ENCODE data around the gene FSD2.

Gene FSD2

GRCh38 chr15:82749951-82750830, 55.7 kb downstream of the FSD2 start:
- TF ChIP-seq GATA2 (IDR thresholded peaks at IDR 0.05; ENCODE audit: low read depth, low read length) (peak; percentile 63), GATA3 (IDR thresholded peaks at IDR 0.05; ENCODE audit: low read depth, low read length) (no peak)

- no peak for TF ChIP-seq GATA2 (IDR thresholded peaks at IDR 0.05; ENCODE audit: low read depth, low read length)
- no peak for TF ChIP-seq GATA3 (IDR thresholded peaks at IDR 0.05; ENCODE audit: low read depth, low read length)
These were observed 57.6 kb downstream of the FSD2 start for GRCh38 chr15:82748315-82748714.

- TF ChIP-seq GATA2 (IDR thresholded peaks at IDR 0.05; ENCODE audit: low read depth, low read length) (no peak), GATA3 (IDR thresholded peaks at IDR 0.05; ENCODE audit: low read depth, low read length) (no peak)
These were observed 62.1 kb downstream of the FSD2 start for GRCh38 chr15:82743810-82744209.

- TF ChIP-seq GATA2 (IDR thresholded peaks at IDR 0.05; ENCODE audit: low read depth, low read length) = no peak
- no peak for TF ChIP-seq GATA3 (IDR thresholded peaks at IDR 0.05; ENCODE audit: low read depth, low read length)
These were observed 63.7 kb downstream of the FSD2 start for GRCh38 chr15:82742134-82742533.

- TF ChIP-seq GATA3 (IDR thresholded peaks at IDR 0.05; ENCODE audit: low read depth, low read length) (no peak), GATA2 (IDR thresholded peaks at IDR 0.05; ENCODE audit: low read depth, low read length) (no peak)
These were observed 66.8 kb downstream of the FSD2 start for GRCh38 chr15:82739086-82739485.

- TF ChIP-seq GATA2 (IDR thresholded peaks at IDR 0.05; ENCODE audit: low read depth, low read length) (no peak), GATA3 (IDR thresholded peaks at IDR 0.05; ENCODE audit: low read depth, low read length) (no peak)
These were observed 67.9 kb downstream of the FSD2 start for GRCh38 chr15:82737975-82738374.

- no peak for TF ChIP-seq GATA2 (IDR thresholded peaks at IDR 0.05; ENCODE audit: low read depth, low read length)
- no peak for TF ChIP-seq GATA3 (IDR thresholded peaks at IDR 0.05; ENCODE audit: low read depth, low read length)
These were observed 74.3 kb downstream of the FSD2 start for GRCh38 chr15:82731527-82731926.

- TF ChIP-seq GATA2 (IDR thresholded peaks at IDR 0.05; ENCODE audit: low read depth, low read length) (no peak), GATA3 (IDR thresholded peaks at IDR 0.05; ENCODE audit: low read depth, low read length) (no peak)
These were observed 75.8 kb downstream of the FSD2 start for GRCh38 chr15:82730022-82730530.

- no peak for TF ChIP-seq GATA3 (IDR thresholded peaks at IDR 0.05; ENCODE audit: low read depth, low read length)
- TF ChIP-seq GATA2 (IDR thresholded peaks at IDR 0.05; ENCODE audit: low read depth, low read length) = no peak
These were observed 79.1 kb downstream of the FSD2 start for GRCh38 chr15:82726816-82727215.

GRCh38 chr15:82715003-82715402, 90.9 kb downstream of the FSD2 start:
- TF ChIP-seq GATA3 (IDR thresholded peaks at IDR 0.05; ENCODE audit: low read depth, low read length) = no peak
- TF ChIP-seq GATA2 (IDR thresholded peaks at IDR 0.05; ENCODE audit: low read depth, low read length) = no peak

GRCh38 chr15:82714016-82714415, 91.9 kb downstream of the FSD2 start:
- no peak for TF ChIP-seq GATA3 (IDR thresholded peaks at IDR 0.05; ENCODE audit: low read depth, low read length)
- TF ChIP-seq GATA2 (IDR thresholded peaks at IDR 0.05; ENCODE audit: low read depth, low read length) = no peak

GRCh38 chr15:82712036-82712435, 93.8 kb downstream of the FSD2 start:
- no peak for TF ChIP-seq GATA3 (IDR thresholded peaks at IDR 0.05; ENCODE audit: low read depth, low read length)
- TF ChIP-seq GATA2 (IDR thresholded peaks at IDR 0.05; ENCODE audit: low read depth, low read length) = no peak

- TF ChIP-seq GATA3 (IDR thresholded peaks at IDR 0.05; ENCODE audit: low read depth, low read length) (no peak), GATA2 (IDR thresholded peaks at IDR 0.05; ENCODE audit: low read depth, low read length) (no peak)
These were observed 94.9 kb downstream of the FSD2 start for GRCh38 chr15:82710926-82711490.

GRCh38 chr15:82710208-82710555, 95.7 kb downstream of the FSD2 start:
- TF ChIP-seq GATA2 (IDR thresholded peaks at IDR 0.05; ENCODE audit: low read depth, low read length) = no peak
- TF ChIP-seq GATA3 (IDR thresholded peaks at IDR 0.05; ENCODE audit: low read depth, low read length) = no peak

Data from SH-SY5Y (cell line).